Gastrocnemius medialis (tissue), 4 donors: ENCODE results near the gene HIRA.

Source experiments
- POLR2A ChIP-seq, 2 donors: fragments of 450-650 bp; IDR thresholded peaks; one replicate each; pipeline ENCODE4 v1.6.1; 2017; ENCODE audit warnings: antibody characterized with exemption in 2 of 2, mild to moderate bottlenecking in 2 of 2, moderate library complexity in 2 of 2
- TF ChIP-seq, protein P1 (sequence below), 5 experiments: fragments of 450-650 bp in 3 of 5; fragments of 200-600 bp in 2 of 5; sonication (generic) in 2 of 5; IDR thresholded peaks in 4 of 5; conservative IDR thresholded peaks in 1 of 5; 1 replicate in 4 of 5; 2 replicates in 1 of 5; pipeline ENCODE4 v1.5.1; 2016 to 2019; ENCODE audit warnings: antibody characterized with exemption in 5 of 5, mild to moderate bottlenecking in 3 of 5, moderate library complexity in 3 of 5

DNA sequence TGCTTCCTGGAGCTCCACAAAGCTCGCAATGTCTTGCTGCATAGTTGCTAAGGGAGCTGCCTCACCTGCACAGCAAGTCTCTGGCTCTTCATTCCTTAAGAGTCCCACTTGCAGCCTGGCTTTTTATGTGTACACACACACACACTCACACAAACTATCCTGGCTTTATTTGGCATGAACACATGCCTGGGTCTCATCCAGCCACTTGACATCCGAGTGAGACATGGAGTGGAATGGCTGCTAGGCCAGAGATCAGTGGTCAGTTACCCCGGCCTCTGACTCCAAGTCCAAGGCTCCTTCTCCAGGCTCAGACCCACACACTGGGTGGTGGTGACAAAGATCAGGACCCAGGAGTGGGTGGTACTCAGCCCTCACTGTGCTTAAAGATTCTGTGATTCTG, 102.1 kb downstream of the HIRA start:
- TF ChIP-seq, protein P1, sequence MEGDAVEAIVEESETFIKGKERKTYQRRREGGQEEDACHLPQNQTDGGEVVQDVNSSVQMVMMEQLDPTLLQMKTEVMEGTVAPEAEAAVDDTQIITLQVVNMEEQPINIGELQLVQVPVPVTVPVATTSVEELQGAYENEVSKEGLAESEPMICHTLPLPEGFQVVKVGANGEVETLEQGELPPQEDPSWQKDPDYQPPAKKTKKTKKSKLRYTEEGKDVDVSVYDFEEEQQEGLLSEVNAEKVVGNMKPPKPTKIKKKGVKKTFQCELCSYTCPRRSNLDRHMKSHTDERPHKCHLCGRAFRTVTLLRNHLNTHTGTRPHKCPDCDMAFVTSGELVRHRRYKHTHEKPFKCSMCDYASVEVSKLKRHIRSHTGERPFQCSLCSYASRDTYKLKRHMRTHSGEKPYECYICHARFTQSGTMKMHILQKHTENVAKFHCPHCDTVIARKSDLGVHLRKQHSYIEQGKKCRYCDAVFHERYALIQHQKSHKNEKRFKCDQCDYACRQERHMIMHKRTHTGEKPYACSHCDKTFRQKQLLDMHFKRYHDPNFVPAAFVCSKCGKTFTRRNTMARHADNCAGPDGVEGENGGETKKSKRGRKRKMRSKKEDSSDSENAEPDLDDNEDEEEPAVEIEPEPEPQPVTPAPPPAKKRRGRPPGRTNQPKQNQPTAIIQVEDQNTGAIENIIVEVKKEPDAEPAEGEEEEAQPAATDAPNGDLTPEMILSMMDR (IDR thresholded peaks at IDR 0.05 in 4 of 5, conservative IDR thresholded peaks at IDR 0.05 in 1 of 5), result no peak
- no peak for TF ChIP-seq POLR2A (IDR thresholded peaks at IDR 0.05)
